GM23338 (cell line): ENCODE measurements around the gene ADAP1. TPM values are rescaled to one million over a fixed set of nuclear protein-coding genes. Genes with fewer than 3 reads are reported as not detected.
A peak's percentile ranks its signal among the peaks of the same experiment; 100 is the strongest.

ENCODE experiments used
- ATAC-seq: fragments of 200-7000 bp; cut with Tn5 transposase; 3 replicates; pipeline ENCODE4 v1.9.1; 2020
- DNase-seq: peaks from one replicate; pipeline ENCODE4 v3.0.0-alpha.2; 2015; ENCODE audit warnings: low spot score
- H2AFZ ChIP-seq: fragments of 200-600 bp; sonication (generic); 2 replicates; pipeline ENCODE4 v1.8.0; 2016; ENCODE audit warnings: antibody characterized with exemption, mild to moderate bottlenecking, moderate library complexity
- H3F3A ChIP-seq: fragments of 200-600 bp; sonication (generic); replicated peaks from 2 replicates; pipeline ENCODE4 v1.8.0; 2017; ENCODE audit warnings: antibody characterized with exemption, mixed run types, low read depth
- H3K27ac ChIP-seq: fragments of 200-600 bp; sonication (generic); 2 replicates; pipeline ENCODE4 v1.6.1; 2016; ENCODE audit warnings: low read depth
- H3K27me3 ChIP-seq: fragments of 200-600 bp; sonication (generic); 2 replicates; pipeline ENCODE4 v1.8.0; 2016; ENCODE audit warnings: mild to moderate bottlenecking, mixed run types, moderate library complexity; ENCODE audit not compliant: insufficient read depth
- H3K36me3 ChIP-seq: fragments of 200-600 bp; sonication (generic); 2 replicates; pipeline ENCODE4 v1.8.0; 2016; ENCODE audit warnings: mild to moderate bottlenecking; ENCODE audit not compliant: insufficient read depth
- H3K4me1 ChIP-seq: fragments of 200-600 bp; sonication (generic); 2 replicates; pipeline ENCODE4 v1.8.0; 2016; ENCODE audit warnings: mild to moderate bottlenecking, moderate library complexity; ENCODE audit not compliant: insufficient read depth
- H3K4me2 ChIP-seq: fragments of 200-600 bp; sonication (generic); 2 replicates; pipeline ENCODE4 v1.7.1; 2017; ENCODE audit warnings: mixed run types
- H3K4me3 ChIP-seq: fragments of 200-600 bp; sonication (generic); 2 replicates; pipeline ENCODE4 v1.6.1; 2016; ENCODE audit warnings: mixed run types
- H3K79me2 ChIP-seq: fragments of 200-600 bp; sonication (generic); replicated peaks from 2 replicates; pipeline ENCODE4 v1.8.0; 2017; ENCODE audit warnings: mild to moderate bottlenecking; ENCODE audit not compliant: insufficient read depth
- H3K9me2 ChIP-seq: fragments of 200-600 bp; sonication (generic); 2 replicates; pipeline ENCODE4 v1.8.0; 2017; ENCODE audit not compliant: insufficient read depth
- H4K20me1 ChIP-seq: fragments of 200-600 bp; sonication (generic); replicated peaks from 2 replicates; pipeline ENCODE4 v1.8.0; 2017; ENCODE audit warnings: mild to moderate bottlenecking; ENCODE audit not compliant: insufficient read depth
- H3K27ac Mint-ChIP-seq: 2 replicates; pipeline ENCODE4 v1.8.0; 2020; ENCODE audit warnings: inconsistent platforms, mild to moderate bottlenecking, moderate library complexity, mixed read lengths
- H3K27me3 Mint-ChIP-seq: 3 replicates; pipeline ENCODE4 v1.8.0; 2022; ENCODE audit warnings: low read depth, mild to moderate bottlenecking, moderate library complexity, mixed read lengths, inconsistent platforms; ENCODE audit not compliant: insufficient read depth, poor library complexity
- H3K36me3 Mint-ChIP-seq: 3 replicates; pipeline ENCODE4 v1.8.0; 2021; ENCODE audit warnings: low read depth, mild to moderate bottlenecking, inconsistent platforms, moderate library complexity, mixed read lengths
- H3K4me1 Mint-ChIP-seq: 3 replicates; pipeline ENCODE4 v1.8.0; 2020; ENCODE audit warnings: mild to moderate bottlenecking, inconsistent platforms, mixed read lengths
- H3K4me3 Mint-ChIP-seq: 3 replicates; pipeline ENCODE4 v1.8.0; 2021; ENCODE audit warnings: moderate library complexity, mild to moderate bottlenecking, inconsistent platforms, mixed read lengths
- H3K9me3 Mint-ChIP-seq: 3 replicates; pipeline ENCODE4 v1.8.0; 2020; ENCODE audit warnings: moderate library complexity, mild to moderate bottlenecking, inconsistent platforms, mixed read lengths
- CREB1 ChIP-seq: fragments of 250-450 bp; sonication (Bioruptor Pico); IDR thresholded peaks from 2 replicates; pipeline ENCODE4 v1.5.0; 2020; ENCODE audit warnings: low read depth, mild to moderate bottlenecking, moderate library complexity
- EZH2 ChIP-seq: fragments of 200-600 bp; sonication (generic); IDR thresholded peaks from one replicate; pipeline ENCODE4 v1.8.0; 2017; ENCODE audit warnings: antibody characterized with exemption, mild to moderate bottlenecking, low read depth; ENCODE audit not compliant: unreplicated experiment
- EZH2phosphoT487 ChIP-seq: fragments of 200-600 bp; sonication (generic); IDR thresholded peaks from one replicate; pipeline ENCODE4 v1.8.1; 2018; ENCODE audit warnings: antibody characterized with exemption; ENCODE audit not compliant: unreplicated experiment
- JUNB ChIP-seq: IDR thresholded peaks from one replicate; pipeline ENCODE4 v1.6.1; 2016; ENCODE audit warnings: antibody characterized with exemption; ENCODE audit not compliant: unreplicated experiment
- NANOG ChIP-seq: IDR thresholded peaks from 2 replicates; pipeline ENCODE4 v1.6.1; 2016; ENCODE audit warnings: antibody characterized with exemption, borderline replicate concordance
- STAT1 ChIP-seq: IDR thresholded peaks from one replicate; pipeline ENCODE4 v1.6.1; 2016; ENCODE audit warnings: antibody characterized with exemption; ENCODE audit not compliant: unreplicated experiment
- ZNF114 ChIP-seq: fragments of 250-450 bp; sonication (Bioruptor Pico); IDR thresholded peaks from 2 replicates; pipeline ENCODE4 v1.5.0; 2020; ENCODE audit warnings: mild to moderate bottlenecking, moderate library complexity
- polyA plus RNA-seq: library from polyadenylated mRNA; unstranded; fragments of >200 nt; fragmentation: Nextera tagmentation; extraction: Ambion mirVana; gene quantifications from 2 replicates; pipeline ENCODE4 v1.2.1, GENCODE V29; 2016
- total RNA-seq: library from RNA; depleted of rRNA; stranded (reverse); fragments of >200 nt; shearing (Covaris generic); gene quantifications from 2 replicates; pipeline ENCODE4 v1.2.3, GENCODE V29; 2014
- TF ChIP-seq, protein P1 (sequence below): IDR thresholded peaks from 2 replicates; pipeline ENCODE4 v1.6.1; 2016; ENCODE audit warnings: antibody characterized with exemption
- TF ChIP-seq, protein P2 (sequence below): IDR thresholded peaks from one replicate; pipeline ENCODE4 v1.6.1; 2018; ENCODE audit warnings: antibody characterized with exemption; ENCODE audit not compliant: unreplicated experiment
- TF ChIP-seq, protein P3 (sequence below), 2 experiments: fragments of 200-600 bp in 1 of 2; sonication (generic) in 1 of 2; conservative IDR thresholded peaks; 2 replicates each; pipeline versions ENCODE4 v1.5.1 to v1.6.1; 2016 to 2017; ENCODE audit warnings: antibody characterized with exemption in 2 of 2, low read depth in 2 of 2, mild to moderate bottlenecking in 2 of 2, moderate library complexity in 1 of 2

The ADAP1 gene
- total and polyA plus RNA-seq, 2 experiments from 2014 or later = 2.2 to 9.6 TPM

DNA sequence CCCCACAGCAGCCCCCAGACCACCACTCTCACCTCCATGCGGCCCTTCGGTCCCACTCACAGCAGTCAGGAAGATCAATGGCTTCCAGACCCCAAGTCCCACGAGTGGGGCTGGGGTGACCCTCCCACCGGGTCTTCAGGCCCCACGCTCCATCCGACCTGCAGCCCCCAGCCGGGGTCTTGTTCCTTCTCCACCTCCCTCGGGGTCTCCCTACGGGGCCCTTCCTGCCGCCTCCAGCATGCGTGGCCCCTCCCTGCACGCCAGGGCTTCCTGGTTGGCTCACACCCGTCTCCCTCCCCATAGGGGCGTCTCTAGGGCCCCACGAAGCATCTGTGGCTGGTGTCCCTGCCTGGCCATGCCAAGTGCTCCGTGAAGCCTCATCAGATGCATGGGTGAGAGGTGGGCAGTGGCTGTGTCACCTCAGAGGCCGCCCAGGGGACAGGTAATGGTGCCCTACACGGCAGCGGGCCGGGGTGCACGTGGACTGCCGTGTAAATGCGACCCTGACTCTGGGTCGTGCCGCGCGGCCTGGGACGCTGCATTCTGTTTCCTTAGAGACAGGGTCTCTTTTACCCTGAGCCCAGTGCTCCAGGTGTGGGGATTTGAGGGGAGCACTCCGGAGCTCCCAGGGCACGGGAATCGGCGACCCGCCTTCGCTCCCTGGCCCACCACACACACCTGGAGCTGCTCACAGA is 19.9 kb downstream of the ADAP1 start:
- peak; percentile 16; the same call in 2 of the 3 replicates for ATAC-seq
- Histone ChIP-seq H3K27me3 (no peaks in the 10 kb centered on the region), H3K36me3 (no peaks in the 10 kb centered on the region), H3K4me1 (no peaks in the 10 kb centered on the region), H3K27ac (no peak overlapping the region), H3K4me3 (no peak overlapping the region), H3F3A (no peaks in the 10 kb centered on the region), H3K79me2 (no peaks in the 10 kb centered on the region), H3K9me2 (no peaks in the 10 kb centered on the region), H3K4me2 (no peak overlapping the region), H2AFZ (no peak overlapping the region), H4K20me1 (no peaks in the 10 kb centered on the region)
- no peak for TF ChIP-seq EZH2phosphoT487
- TF ChIP-seq, protein P1, sequence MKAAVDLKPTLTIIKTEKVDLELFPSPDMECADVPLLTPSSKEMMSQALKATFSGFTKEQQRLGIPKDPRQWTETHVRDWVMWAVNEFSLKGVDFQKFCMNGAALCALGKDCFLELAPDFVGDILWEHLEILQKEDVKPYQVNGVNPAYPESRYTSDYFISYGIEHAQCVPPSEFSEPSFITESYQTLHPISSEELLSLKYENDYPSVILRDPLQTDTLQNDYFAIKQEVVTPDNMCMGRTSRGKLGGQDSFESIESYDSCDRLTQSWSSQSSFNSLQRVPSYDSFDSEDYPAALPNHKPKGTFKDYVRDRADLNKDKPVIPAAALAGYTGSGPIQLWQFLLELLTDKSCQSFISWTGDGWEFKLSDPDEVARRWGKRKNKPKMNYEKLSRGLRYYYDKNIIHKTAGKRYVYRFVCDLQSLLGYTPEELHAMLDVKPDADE = no peak
- no peaks in the 10 kb centered on the region for H3K4me1 Mint-ChIP-seq
- H3K27me3 Mint-ChIP-seq = peaks cover 6% of the 10 kb centered on the region
- no peak for DNase-seq
- no peak overlapping the region for H3K4me3 Mint-ChIP-seq
- H3K27ac Mint-ChIP-seq = no peak overlapping the region
- no peaks in the 10 kb centered on the region for H3K9me3 Mint-ChIP-seq
- H3K36me3 Mint-ChIP-seq = no peaks in the 10 kb centered on the region

DNA sequence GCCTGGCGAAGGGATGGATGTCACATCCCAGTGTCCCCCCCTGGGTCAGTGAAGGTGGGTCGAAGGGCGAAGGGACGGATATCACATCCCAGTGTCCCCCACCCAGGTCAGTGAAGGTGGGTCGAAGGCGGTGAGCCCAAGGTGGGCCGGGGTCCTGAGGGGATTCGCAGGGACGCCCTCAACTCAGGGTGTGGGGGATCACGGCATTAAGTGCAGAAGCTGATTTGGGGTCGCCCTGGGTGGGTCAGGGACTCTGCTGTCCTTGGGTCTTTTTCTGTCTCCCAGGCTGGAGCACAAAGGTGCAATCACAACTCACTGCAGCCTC is 21.9 kb downstream of the ADAP1 start:
- Histone ChIP-seq H4K20me1 (no peaks in the 10 kb centered on the region), H3K27me3 (no peaks in the 10 kb centered on the region), H3K36me3 (no peaks in the 10 kb centered on the region), H3K27ac (no peak overlapping the region), H3K4me3 (no peak overlapping the region), H3K4me1 (no peaks in the 10 kb centered on the region), H3K4me2 (no peak overlapping the region), H3F3A (no peaks in the 10 kb centered on the region), H2AFZ (no peak overlapping the region), H3K9me2 (no peaks in the 10 kb centered on the region), H3K79me2 (no peaks in the 10 kb centered on the region)
- TF ChIP-seq JUNB (no peak), NANOG (no peak), EZH2phosphoT487 (no peak), STAT1 (no peak), EZH2 (no peak), ZNF114 (CRISPR knock-in tag) (no peak), CREB1 (CRISPR knock-in tag) (no peak)
- TF ChIP-seq, protein P2, sequence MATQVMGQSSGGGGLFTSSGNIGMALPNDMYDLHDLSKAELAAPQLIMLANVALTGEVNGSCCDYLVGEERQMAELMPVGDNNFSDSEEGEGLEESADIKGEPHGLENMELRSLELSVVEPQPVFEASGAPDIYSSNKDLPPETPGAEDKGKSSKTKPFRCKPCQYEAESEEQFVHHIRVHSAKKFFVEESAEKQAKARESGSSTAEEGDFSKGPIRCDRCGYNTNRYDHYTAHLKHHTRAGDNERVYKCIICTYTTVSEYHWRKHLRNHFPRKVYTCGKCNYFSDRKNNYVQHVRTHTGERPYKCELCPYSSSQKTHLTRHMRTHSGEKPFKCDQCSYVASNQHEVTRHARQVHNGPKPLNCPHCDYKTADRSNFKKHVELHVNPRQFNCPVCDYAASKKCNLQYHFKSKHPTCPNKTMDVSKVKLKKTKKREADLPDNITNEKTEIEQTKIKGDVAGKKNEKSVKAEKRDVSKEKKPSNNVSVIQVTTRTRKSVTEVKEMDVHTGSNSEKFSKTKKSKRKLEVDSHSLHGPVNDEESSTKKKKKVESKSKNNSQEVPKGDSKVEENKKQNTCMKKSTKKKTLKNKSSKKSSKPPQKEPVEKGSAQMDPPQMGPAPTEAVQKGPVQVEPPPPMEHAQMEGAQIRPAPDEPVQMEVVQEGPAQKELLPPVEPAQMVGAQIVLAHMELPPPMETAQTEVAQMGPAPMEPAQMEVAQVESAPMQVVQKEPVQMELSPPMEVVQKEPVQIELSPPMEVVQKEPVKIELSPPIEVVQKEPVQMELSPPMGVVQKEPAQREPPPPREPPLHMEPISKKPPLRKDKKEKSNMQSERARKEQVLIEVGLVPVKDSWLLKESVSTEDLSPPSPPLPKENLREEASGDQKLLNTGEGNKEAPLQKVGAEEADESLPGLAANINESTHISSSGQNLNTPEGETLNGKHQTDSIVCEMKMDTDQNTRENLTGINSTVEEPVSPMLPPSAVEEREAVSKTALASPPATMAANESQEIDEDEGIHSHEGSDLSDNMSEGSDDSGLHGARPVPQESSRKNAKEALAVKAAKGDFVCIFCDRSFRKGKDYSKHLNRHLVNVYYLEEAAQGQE = no peak
- TF ChIP-seq, protein P3, sequence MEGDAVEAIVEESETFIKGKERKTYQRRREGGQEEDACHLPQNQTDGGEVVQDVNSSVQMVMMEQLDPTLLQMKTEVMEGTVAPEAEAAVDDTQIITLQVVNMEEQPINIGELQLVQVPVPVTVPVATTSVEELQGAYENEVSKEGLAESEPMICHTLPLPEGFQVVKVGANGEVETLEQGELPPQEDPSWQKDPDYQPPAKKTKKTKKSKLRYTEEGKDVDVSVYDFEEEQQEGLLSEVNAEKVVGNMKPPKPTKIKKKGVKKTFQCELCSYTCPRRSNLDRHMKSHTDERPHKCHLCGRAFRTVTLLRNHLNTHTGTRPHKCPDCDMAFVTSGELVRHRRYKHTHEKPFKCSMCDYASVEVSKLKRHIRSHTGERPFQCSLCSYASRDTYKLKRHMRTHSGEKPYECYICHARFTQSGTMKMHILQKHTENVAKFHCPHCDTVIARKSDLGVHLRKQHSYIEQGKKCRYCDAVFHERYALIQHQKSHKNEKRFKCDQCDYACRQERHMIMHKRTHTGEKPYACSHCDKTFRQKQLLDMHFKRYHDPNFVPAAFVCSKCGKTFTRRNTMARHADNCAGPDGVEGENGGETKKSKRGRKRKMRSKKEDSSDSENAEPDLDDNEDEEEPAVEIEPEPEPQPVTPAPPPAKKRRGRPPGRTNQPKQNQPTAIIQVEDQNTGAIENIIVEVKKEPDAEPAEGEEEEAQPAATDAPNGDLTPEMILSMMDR (conservative IDR thresholded peaks at IDR 0.05; ENCODE audit: low read depth in 2 of 2) = no peak
- TF ChIP-seq, protein P1 = no peak
- peaks cover 4% of the 10 kb centered on the region for H3K27me3 Mint-ChIP-seq
- no peaks in the 10 kb centered on the region for H3K4me1 Mint-ChIP-seq
- no peak for DNase-seq
- ATAC-seq = no peak
- no peaks in the 10 kb centered on the region for H3K9me3 Mint-ChIP-seq
- H3K36me3 Mint-ChIP-seq = no peaks in the 10 kb centered on the region
- H3K27ac Mint-ChIP-seq = no peak overlapping the region
- no peak overlapping the region for H3K4me3 Mint-ChIP-seq
